Measurements from ENCODE around the gene SLC22A1.
"Not testable (repeated sequence)": the region's sequence is repeated elsewhere in the genome, so short reads cannot be mapped to it uniquely, and the experiment has no call there.

The SLC22A1 gene

DNA sequence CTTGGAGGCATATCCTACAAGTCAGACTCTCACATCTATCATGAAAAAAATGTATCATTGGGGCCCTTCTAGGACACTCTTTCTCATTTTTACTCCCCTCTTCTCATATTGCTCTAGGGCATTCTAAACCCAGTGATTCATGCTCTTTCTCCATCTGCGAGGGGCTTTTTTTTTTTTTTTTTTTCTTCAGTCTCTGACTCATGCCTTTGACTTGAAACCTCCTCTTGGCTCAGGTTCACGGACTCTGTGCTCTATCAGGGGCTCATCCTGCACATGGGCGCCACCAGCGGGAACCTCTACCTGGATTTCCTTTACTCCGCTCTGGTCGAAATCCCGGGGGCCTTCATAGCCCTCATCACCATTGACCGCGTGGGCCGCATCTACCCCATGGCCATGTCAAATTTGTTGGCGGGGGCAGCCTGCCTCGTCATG, 17.8 kb downstream of the SLC22A1 start:
- DNase-seq = no peak

DNA sequence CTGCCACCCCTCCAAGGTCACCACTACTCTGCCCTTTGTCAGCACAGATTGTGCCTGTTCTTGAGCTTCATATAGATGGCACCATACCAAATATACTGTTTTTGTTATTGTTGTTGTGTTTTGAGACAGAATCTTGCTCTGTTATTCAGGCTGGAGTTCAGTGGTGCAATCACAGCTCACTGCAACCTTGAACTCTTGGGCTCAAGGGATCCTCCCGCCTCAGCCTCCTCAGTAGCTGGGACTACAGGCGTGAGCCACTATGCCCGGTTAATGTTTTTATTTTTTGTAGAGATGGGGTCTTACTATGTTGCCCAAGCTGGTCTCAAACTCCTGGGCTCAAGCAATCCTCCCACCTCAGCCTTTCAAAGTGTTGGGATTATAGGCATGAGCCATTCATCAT, 18.9 kb downstream of the SLC22A1 start:
- not testable (repeated sequence) for DNase-seq

- DNase-seq = no peak
Observed at GRCh38 chr6:160141001-160141726, 19.5 kb downstream of the SLC22A1 start.

- no peak for DNase-seq
Observed at GRCh38 chr6:160142115-160142715, 20.6 kb downstream of the SLC22A1 start.

GRCh38 chr6:160146454-160147145, 25.0 kb downstream of the SLC22A1 start:
- DNase-seq = no peak

- no peak for DNase-seq
Observed at GRCh38 chr6:160147146-160147536, 25.5 kb downstream of the SLC22A1 start.

GRCh38 chr6:160154471-160154870, 32.9 kb downstream of the SLC22A1 start:
- no peak for DNase-seq

DNA sequence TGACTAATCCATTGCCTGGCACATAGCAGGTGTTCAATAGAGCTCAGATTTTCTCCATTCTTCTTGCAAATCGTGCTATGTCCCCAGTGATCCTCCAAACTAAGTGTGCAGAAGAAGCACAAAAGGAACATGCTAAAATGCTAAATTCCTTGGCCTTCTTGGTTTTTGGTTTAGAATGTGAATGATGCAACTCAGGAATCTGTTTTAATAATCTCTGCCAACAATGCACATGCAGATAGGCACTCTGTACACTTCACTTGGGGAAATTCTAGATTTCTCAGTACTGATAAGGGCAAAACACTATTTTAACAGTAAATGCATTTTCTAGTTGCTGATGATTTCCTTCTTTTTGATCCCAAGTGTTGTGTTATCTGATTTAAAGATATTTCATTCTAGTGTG, 35.2 kb downstream of the SLC22A1 start:
- DNase-seq = no peak

DNA sequence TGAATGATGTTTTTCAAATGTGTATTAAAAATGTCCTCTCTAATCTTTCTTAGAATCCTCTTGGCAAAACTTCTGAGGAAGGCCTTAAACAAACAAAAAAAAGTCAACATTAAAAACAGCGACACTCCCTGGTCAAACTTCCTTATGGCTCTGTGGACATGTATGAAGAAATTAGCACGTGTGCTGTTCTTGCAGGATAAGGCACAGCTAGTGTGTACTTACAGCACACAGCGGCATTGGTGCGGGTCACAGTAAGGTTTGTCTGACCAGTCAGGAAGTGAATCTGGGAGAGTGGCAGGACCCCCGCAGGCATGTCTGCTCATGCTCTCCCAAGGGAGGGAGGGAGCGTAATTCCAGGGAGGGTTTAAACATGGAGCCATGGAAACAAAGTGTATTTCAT, 38.8 kb downstream of the SLC22A1 start:
- DNase-seq = no peak

DNA sequence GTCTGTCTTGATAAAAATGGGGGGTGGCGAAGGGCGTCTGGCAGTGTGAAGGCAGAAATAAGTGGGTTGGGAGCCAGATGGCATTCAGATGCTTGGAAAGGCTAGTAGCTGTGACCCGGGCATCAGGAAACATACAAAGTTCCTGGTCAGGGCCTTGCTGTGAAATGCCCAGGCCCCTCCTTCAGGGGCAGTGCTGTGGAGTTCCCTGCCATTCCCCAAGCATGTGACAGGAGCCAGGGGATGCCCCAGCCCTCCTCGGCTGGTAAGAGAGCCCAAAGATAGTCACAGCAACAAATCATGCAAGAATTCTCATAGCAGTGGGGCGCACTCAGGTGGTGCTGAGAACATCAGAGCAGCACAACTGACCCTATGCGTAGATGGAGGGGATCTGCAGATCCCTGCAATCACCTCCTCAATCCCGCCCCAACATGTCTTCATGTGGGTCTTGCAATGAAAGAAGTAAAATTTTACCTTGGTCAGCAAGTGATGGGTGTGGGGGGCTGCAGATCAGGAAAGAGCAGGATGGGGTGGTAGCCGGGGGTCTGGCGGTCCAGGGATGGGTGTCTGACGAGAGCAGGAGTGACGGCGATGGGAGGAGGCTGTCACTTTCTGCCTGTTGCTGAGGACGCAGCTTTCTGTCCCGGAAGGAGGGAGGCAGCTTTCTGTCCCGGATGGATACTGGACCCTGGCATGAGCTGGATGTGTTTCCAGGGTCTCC, 39.5 kb downstream of the SLC22A1 start:
- no peak for DNase-seq

GRCh38 chr6:160161647-160161986, 40.0 kb downstream of the SLC22A1 start:
- DNase-seq = no peak

- DNase-seq = no peak
Observed at GRCh38 chr6:160162030-160162566, 40.5 kb downstream of the SLC22A1 start.

- no peak for DNase-seq
Observed at GRCh38 chr6:160163425-160163824, 41.8 kb downstream of the SLC22A1 start.

DNA sequence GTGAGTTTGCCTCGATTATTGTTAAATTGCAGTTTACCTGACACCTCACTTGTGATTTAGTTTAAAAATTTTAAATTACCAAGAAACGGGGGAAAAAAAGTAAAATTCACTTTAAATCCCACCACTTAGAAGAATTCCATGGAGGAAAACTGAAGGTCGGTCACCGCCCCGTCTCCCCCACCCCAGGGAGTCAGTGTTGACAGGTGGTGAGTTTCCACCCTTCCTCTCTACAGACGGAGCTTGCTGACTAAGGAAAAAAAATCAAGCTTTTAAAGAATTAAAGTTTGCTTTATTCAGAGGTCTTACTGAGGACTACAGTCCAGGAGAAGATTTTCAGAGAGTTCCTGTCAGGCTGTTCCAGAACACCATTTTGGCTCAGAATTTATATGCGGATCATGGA, 42.3 kb downstream of the SLC22A1 start:
- no peak for DNase-seq

GRCh38 chr6:160165928-160166327, 44.3 kb downstream of the SLC22A1 start:
- not testable (repeated sequence) for DNase-seq

DNA sequence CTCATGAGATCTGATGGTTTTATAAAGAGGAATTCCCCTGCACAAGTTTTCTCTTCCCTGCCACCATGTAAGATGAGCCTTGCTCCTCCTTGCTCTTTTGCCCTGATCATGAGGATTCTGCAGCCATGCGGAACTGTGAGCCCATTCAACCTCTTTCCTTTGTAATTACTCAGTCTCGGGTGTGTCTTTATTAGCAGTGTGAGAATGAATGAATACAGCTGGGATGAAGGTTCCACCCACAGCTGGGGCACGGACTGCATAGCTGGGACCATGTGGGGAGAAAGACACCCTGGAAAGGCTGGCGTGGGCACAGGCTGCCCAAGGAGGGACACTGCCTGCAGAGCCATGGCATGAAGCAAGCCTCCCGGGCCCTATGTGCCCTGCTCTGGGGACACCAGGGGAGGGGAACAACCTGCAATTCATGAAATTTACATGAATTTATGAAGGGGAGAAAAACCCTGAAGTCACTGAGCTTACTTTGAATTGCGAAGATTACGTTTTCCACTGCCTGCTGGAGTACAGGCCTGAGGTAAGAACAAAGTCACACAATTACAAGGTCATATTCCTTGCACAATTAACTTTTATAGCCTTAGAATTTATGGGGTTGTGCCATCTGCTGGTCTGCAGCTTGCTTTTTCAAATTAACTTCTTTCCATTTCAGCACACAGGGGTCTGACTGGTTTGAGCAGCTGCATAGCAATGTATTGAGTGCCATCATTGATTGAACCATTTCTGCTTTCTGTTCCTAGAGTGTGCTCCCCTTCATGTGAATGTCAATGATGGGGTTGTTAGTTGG, 46.2 kb downstream of the SLC22A1 start:
- DNase-seq = no peak

GRCh38 chr6:160170018-160170680, 48.5 kb downstream of the SLC22A1 start:
- no peak for DNase-seq

DNA sequence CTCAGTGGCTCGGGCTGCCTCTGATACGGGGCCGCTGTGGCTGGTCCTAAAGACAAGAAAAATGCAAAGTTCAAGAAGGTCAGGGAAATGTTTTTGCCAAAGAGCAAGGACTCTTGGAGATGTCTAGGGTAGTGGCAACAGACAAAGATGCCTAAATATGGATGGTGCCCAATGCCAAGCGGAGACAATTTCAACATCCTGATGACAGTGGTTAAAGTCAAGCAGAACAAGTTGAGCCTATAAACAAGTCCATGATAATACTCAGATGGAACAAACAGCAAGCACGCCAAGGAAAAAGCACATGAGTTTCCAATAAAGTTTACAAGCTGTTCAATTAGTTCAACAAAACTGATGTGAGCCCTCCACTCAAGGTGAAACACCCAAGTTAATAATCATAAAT, 51.1 kb downstream of the SLC22A1 start:
- no peak for DNase-seq

- no peak for DNase-seq
Observed at GRCh38 chr6:160173806-160174527, 52.4 kb downstream of the SLC22A1 start.

DNA sequence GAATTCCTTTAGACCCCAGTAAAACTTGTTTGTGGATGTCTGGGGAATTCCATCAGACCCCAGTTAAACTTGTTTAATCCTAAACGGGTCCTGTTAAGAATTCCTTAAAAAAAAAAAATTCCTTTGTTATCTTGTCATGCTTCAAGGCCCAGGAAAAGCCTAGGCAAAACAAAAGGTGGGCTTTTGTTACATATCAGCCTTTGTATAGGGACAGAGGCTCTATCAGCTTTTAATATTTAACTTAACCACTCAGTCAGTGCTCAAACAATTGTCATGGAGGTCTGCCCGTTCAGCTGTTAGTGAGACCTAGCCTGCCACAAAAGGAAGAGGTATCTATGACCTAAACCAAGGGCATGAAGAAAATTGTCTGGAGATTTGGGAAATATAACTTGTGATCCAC, 53.1 kb downstream of the SLC22A1 start:
- DNase-seq = no peak

DNA sequence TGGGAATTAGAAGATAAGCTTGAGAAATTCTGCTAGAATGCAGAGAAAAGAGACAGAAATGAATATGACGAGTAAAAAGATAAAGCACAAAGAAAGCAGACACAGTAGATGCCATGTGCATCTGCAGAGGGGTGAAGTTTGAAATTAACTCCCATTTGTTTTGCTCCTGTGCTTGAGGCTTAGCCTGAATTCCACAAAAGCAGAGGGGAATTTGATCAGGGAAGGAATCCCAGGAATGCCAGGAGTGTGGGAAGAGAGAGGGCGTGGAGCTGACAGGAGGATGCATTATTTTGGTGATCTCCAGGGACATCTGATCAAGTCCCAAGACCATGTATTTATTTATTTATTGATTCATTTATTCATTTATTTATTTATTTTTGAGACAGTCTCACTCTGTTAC, 55.6 kb downstream of the SLC22A1 start:
- no peak for DNase-seq

Measured in activated CD8-positive, alpha-beta memory T cell treated with anti-CD3 and anti-CD28 coated beads, Interleukin-2, amount 50 U/mL, for 4 hours (primary cell).